Natural killer cell (primary cell): ENCODE data around the gene MIDN. TPM values are rescaled to one million over a fixed set of nuclear protein-coding genes. Genes with fewer than 3 reads are reported as not detected.

ENCODE experiments used
- ATAC-seq, 3 donors: fragments of 150-1000 bp in 2 of 3; fragments of 200-7000 bp in 1 of 3; cut with Tn5 transposase; 1 replicate in 1 of 3; 2 replicates in 2 of 3; pipeline ENCODE4 v1.10.0; 2021; ENCODE audit warnings: mild to moderate bottlenecking in 2 of 3, moderate library complexity in 2 of 3
- DNase-seq, 2 donors: peaks; one replicate each; pipeline versions ENCODE4 v3.0.0 to v3.0.0-alpha.2; 2013 to 2021; ENCODE audit warnings: mixed read lengths in 1 of 2
- H3K27ac ChIP-seq: one replicate; pipeline ENCODE4 v1.5.1; 2013; ENCODE audit warnings: mild to moderate bottlenecking, low read length
- H3K27me3 ChIP-seq: one replicate; pipeline ENCODE4 v1.6.1; 2013; ENCODE audit warnings: low read length; ENCODE audit not compliant: control insufficient read depth, insufficient read depth
- H3K36me3 ChIP-seq: one replicate; pipeline ENCODE4 v1.6.1; 2013; ENCODE audit warnings: low read length; ENCODE audit not compliant: control insufficient read depth, insufficient read depth
- H3K4me1 ChIP-seq: one replicate; pipeline ENCODE4 v1.6.1; 2013; ENCODE audit warnings: low read length; ENCODE audit not compliant: control insufficient read depth, insufficient read depth
- H3K4me3 ChIP-seq: one replicate; pipeline ENCODE4 v1.5.1; 2013; ENCODE audit warnings: low read length
- H3K9me3 ChIP-seq: one replicate; pipeline ENCODE4 v1.6.1; 2013; ENCODE audit warnings: low read length; ENCODE audit not compliant: control insufficient read depth, insufficient read depth
- H3K27ac Mint-ChIP-seq, 2 donors: one replicate each; pipeline ENCODE4 v1.8.0; 2022; ENCODE audit warnings: mild to moderate bottlenecking in 2 of 2, mixed read lengths in 2 of 2, moderate library complexity in 1 of 2
- H3K27me3 Mint-ChIP-seq, 2 donors: one replicate each; pipeline ENCODE4 v1.8.0; 2022; ENCODE audit warnings: low read depth in 2 of 2, mixed read lengths in 2 of 2
- H3K36me3 Mint-ChIP-seq: one replicate; pipeline ENCODE4 v1.8.0; 2022; ENCODE audit warnings: mixed read lengths
- H3K4me1 Mint-ChIP-seq, 2 donors: one replicate each; pipeline ENCODE4 v1.8.0; 2022; ENCODE audit warnings: mixed read lengths in 2 of 2
- H3K4me3 Mint-ChIP-seq: one replicate; pipeline ENCODE4 v1.8.0; 2022; ENCODE audit warnings: mild to moderate bottlenecking, moderate library complexity, mixed read lengths
- H3K9me3 Mint-ChIP-seq, 2 donors: one replicate each; pipeline ENCODE4 v1.8.0; 2022; ENCODE audit warnings: mixed read lengths in 2 of 2
- WGBS: methylation state at CpG from one replicate; pipeline ENCODE4 v1.1.7; 2013; ENCODE audit warnings: missing lambda C conversion rate; ENCODE audit not compliant: insufficient coverage; 5-methylcytosine and 5-hydroxymethylcytosine counted together
- intact Hi-C: fragments of 100-400 bp; cut with micrococcal nuclease; formaldehyde crosslinking; loops from one replicate; pipeline ENCODE4 v1.14.2; 2022
- total RNA-seq, 4 donors: library from RNA; stranded (reverse); fragments of 120-200 nt in 1 of 4; gene quantifications; one replicate each; pipeline versions ENCODE4 v1.2.3 to v1.2.4, GENCODE V29; 2013 to 2022
- TF ChIP-seq, protein P1 (sequence below): fragments of 200-600 bp; IDR thresholded peaks from one replicate; pipeline ENCODE4 v1.8.0; 2022; ENCODE audit warnings: antibody characterized with exemption

MIDN gene
- total RNA-seq, 3 donors from 2014 or later (not counting 1 experiment from before 2014, with no cell fraction given), result 296 to 367 (median 314) TPM

DNA sequence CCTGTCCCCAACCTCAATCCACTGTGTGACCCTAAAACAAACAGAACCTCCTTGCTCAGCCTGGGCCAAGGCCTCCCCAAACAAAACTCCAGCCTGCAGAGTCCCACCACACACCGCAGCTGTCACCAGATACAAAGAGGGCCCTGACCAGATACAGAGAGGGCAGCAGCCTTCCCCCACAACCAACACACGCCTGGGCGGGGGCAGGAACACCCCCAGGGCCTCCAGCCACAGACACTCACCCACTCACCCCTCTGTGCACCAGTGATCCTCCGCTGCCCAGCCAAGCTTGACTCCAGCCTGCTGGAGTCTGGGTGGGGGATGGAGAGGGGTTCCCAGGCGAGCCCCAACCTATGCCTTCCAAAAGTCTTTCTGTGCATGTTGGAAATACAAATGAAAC, 14.8 kb downstream of the MIDN start:
- TF ChIP-seq, protein P1, sequence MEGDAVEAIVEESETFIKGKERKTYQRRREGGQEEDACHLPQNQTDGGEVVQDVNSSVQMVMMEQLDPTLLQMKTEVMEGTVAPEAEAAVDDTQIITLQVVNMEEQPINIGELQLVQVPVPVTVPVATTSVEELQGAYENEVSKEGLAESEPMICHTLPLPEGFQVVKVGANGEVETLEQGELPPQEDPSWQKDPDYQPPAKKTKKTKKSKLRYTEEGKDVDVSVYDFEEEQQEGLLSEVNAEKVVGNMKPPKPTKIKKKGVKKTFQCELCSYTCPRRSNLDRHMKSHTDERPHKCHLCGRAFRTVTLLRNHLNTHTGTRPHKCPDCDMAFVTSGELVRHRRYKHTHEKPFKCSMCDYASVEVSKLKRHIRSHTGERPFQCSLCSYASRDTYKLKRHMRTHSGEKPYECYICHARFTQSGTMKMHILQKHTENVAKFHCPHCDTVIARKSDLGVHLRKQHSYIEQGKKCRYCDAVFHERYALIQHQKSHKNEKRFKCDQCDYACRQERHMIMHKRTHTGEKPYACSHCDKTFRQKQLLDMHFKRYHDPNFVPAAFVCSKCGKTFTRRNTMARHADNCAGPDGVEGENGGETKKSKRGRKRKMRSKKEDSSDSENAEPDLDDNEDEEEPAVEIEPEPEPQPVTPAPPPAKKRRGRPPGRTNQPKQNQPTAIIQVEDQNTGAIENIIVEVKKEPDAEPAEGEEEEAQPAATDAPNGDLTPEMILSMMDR, result no peak
- Histone ChIP-seq H3K9me3 (no peaks in the 10 kb centered on the region), H3K27ac (peak overlapping the region; percentile 100), H3K4me3 (no peak overlapping the region), H3K27me3 (no peaks in the 10 kb centered on the region), H3K4me1 (peaks cover 87% of the 10 kb centered on the region), H3K36me3 (peaks cover 3% of the 10 kb centered on the region)
- peak overlapping the region; percentile 74 for H3K4me3 Mint-ChIP-seq
- peaks cover 38 to 67% of the 10 kb centered on the region in 2 donors for H3K4me1 Mint-ChIP-seq
- DNase-seq (no peak), ATAC-seq (no peak)
- no peaks in the 10 kb centered on the region for H3K36me3 Mint-ChIP-seq
- 19% methylated on average over 4 of the region's 5 CpGs for WGBS
- intact Hi-C loops, result no loop called here
- no peaks in the 10 kb centered on the region for H3K27me3 Mint-ChIP-seq
- no peaks in the 10 kb centered on the region for H3K9me3 Mint-ChIP-seq
- peak overlapping the region; percentile 80 to 100 for H3K27ac Mint-ChIP-seq

DNA sequence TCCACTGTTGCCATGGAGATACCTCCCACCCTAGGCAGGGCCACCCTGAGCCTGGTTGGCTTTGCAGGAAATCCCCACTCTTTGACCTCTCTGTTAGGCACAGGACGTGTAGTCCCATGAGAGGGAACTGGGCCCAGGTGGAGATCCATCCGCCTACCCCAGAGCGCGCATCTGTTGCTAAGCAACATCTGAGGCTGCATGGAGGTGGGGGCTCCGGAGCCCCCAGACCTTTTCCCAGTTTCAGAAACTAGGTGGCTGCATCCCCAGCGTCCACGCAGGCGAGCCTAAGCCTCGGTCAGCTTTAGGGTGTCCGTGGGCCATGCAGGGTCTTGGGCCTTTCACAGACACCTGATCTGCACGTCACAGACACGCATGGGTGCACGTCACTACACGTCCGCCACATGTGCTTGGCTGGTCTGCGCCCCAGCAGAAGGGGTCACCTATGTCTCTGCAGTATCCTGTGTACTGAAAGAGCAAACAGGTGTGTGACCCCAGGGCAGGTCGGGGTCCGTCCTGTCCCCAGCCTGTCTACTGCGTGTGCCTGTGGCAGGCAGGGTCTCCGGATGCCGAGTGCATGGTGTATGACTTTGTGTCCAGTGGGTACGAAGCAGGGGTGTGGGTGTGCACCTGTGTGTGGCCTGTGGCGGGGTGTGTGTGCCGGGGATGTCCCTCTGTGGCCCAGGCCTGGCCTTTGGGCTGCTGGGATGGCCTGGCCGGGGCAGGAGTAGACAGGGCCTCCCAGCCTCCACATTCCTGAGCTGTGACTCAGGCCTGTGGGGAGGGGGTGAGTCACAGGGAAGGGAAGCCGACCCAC, 16.6 kb downstream of the MIDN start:
- peak overlapping the region; percentile 75 for H3K4me3 Mint-ChIP-seq
- H3K36me3 Mint-ChIP-seq, result no peaks in the 10 kb centered on the region
- H3K4me1 ChIP-seq, result peaks cover 80% of the 10 kb centered on the region
- H3K27me3 ChIP-seq, result no peaks in the 10 kb centered on the region
- no peak overlapping the region for H3K4me3 ChIP-seq
- 77% methylated on average over 26 of the region's 26 CpGs for WGBS
- no peaks in the 10 kb centered on the region for H3K9me3 ChIP-seq
- TF ChIP-seq, protein P1, result no peak
- intact Hi-C loops, result no loop called here
- peak overlapping the region; percentile 70 for H3K27ac ChIP-seq
- H3K36me3 ChIP-seq, result peaks cover under 1% of the 10 kb centered on the region
- H3K27ac Mint-ChIP-seq, result peak overlapping the region; percentile 59 to 97
- H3K27me3 Mint-ChIP-seq, result no peaks in the 10 kb centered on the region
- DNase-seq, result peak in 1 of 2 donors; percentile 41
- H3K9me3 Mint-ChIP-seq, result no peaks in the 10 kb centered on the region
- H3K4me1 Mint-ChIP-seq, result peaks cover 44 to 62% of the 10 kb centered on the region in 2 donors
- ATAC-seq, result no peak

DNA sequence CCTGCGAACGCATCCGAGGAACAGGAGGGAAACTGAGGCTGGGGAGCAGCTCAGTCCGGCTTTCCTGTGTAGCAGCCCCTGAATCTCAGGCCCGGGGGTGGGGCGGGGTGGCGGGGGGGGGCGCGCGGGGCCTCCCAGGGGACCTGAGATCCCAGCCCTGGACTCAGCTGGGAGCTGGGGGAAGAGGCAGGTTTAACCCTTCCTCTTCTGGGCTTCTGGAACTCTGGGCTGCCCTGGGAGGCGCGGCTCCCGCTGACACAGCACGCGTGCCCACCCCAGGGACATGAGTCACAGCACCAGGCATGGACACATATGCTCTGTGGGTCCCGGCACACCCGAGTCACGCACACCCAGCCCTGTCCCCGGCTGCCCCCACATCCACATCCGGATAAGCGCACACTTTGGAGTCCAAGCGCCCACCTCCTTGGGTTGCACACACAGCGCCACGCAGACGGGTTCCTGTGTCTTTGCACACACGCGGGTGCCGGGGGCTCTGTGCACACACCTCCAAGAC, 17.3 kb downstream of the MIDN start:
- Histone ChIP-seq H3K4me1 (peaks cover 80% of the 10 kb centered on the region), H3K9me3 (no peaks in the 10 kb centered on the region), H3K27me3 (no peaks in the 10 kb centered on the region), H3K36me3 (peaks cover 5% of the 10 kb centered on the region), H3K27ac (peak overlapping the region; percentile 70), H3K4me3 (peak overlapping the region; percentile 28)
- peaks cover 50 to 67% of the 10 kb centered on the region in 2 donors for H3K4me1 Mint-ChIP-seq
- peak; percentile 64 to 69 for DNase-seq
- peak overlapping the region; percentile 72 for H3K4me3 Mint-ChIP-seq
- peak overlapping the region; percentile 21 to 97 for H3K27ac Mint-ChIP-seq
- ATAC-seq, result peak in 1 of 3 donors; percentile 12
- no peaks in the 10 kb centered on the region for H3K9me3 Mint-ChIP-seq
- H3K27me3 Mint-ChIP-seq, result no peaks in the 10 kb centered on the region
- 34% methylated on average over 25 of the region's 28 CpGs for WGBS
- TF ChIP-seq, protein P1, result no peak
- intact Hi-C loops, result loop anchor here (1.0 kb wide), 2 partner anchors 16 to 21 kb away; no protein-coding TSS in a partner anchor
- no peaks in the 10 kb centered on the region for H3K36me3 Mint-ChIP-seq
